RCC 7860 (cell line): ENCODE measurements around the gene SMAD6.

Source experiments
- DNase-seq: peaks from one replicate; pipeline ENCODE4 v3.0.0-alpha.2; 2015; ENCODE audit warnings: low spot score
- FAIRE-seq: peaks from 2 replicates; lab custom pipeline; 2012; peaks lifted over from hg19 to GRCh38; lab: Jason Lieb, UNC

Gene SMAD6

GRCh38 chr15:66786708-66787488 lies 84.9 kb downstream of the SMAD6 start:
- DNase-seq (no peak), FAIRE-seq (no peak)

GRCh38 chr15:66787489-66787871 lies 85.4 kb downstream of the SMAD6 start:
- DNase-seq = no peak
- no peak for FAIRE-seq

- DNase-seq = no peak
- FAIRE-seq = no peak
These were observed 86.0 kb downstream of the SMAD6 start for GRCh38 chr15:66788024-66788423.

GRCh38 chr15:66789029-66790025 lies 87.3 kb downstream of the SMAD6 start:
- DNase-seq = peak; percentile 17

GRCh38 chr15:66795851-66796250 lies 93.8 kb downstream of the SMAD6 start:
- no peak for DNase-seq

More at GRCh38 chr15:66789029-66790025, 87.3 kb downstream of the SMAD6 start:
- no peak for FAIRE-seq

GRCh38 chr15:66796343-66796742 lies 94.3 kb downstream of the SMAD6 start:
- DNase-seq (no peak), FAIRE-seq (no peak)

More at GRCh38 chr15:66795851-66796250, 93.8 kb downstream of the SMAD6 start:
- FAIRE-seq = no peak

GRCh38 chr15:66797921-66798320 lies 95.9 kb downstream of the SMAD6 start:
- FAIRE-seq (no peak), DNase-seq (no peak)

GRCh38 chr15:66798426-66799061 lies 96.5 kb downstream of the SMAD6 start:
- FAIRE-seq (no peak), DNase-seq (no peak)

- no peak for FAIRE-seq
- DNase-seq = no peak
These were observed 97.2 kb downstream of the SMAD6 start for GRCh38 chr15:66799242-66799641.

GRCh38 chr15:66800584-66801235 lies 98.7 kb downstream of the SMAD6 start:
- DNase-seq (no peak), FAIRE-seq (no peak)

GRCh38 chr15:66801266-66801665 lies 99.2 kb downstream of the SMAD6 start:
- DNase-seq = no peak
- no peak for FAIRE-seq

GRCh38 chr15:66802025-66803001 lies 100.3 kb downstream of the SMAD6 start:
- FAIRE-seq = no peak
- no peak for DNase-seq

- FAIRE-seq (peak; percentile 91), DNase-seq (peak; percentile 88)
These were observed 101.2 kb downstream of the SMAD6 start for GRCh38 chr15:66803182-66803729.

GRCh38 chr15:66803749-66804148 lies 101.7 kb downstream of the SMAD6 start:
- DNase-seq (no peak), FAIRE-seq (no peak)

- FAIRE-seq (no peak), DNase-seq (no peak)
These were observed 103.3 kb downstream of the SMAD6 start for GRCh38 chr15:66805202-66805885.

GRCh38 chr15:66808181-66808824 lies 106.3 kb downstream of the SMAD6 start:
- no peak for FAIRE-seq
- DNase-seq = no peak

GRCh38 chr15:66809664-66810063 lies 107.6 kb downstream of the SMAD6 start:
- FAIRE-seq = no peak
- DNase-seq = no peak

GRCh38 chr15:66815318-66815717 lies 113.3 kb downstream of the SMAD6 start:
- peak; percentile 30 for FAIRE-seq

More at GRCh38 chr15:66815318-66815717, 113.3 kb downstream of the SMAD6 start:
- DNase-seq = peak; percentile 11
